Bronchial epithelial cell (primary cell): ENCODE results near the gene EMC9. TPM values are rescaled to one million over a fixed set of nuclear protein-coding genes. Genes with fewer than 3 reads are reported as not detected.
A peak's percentile ranks its signal among the peaks of the same experiment; 100 is the strongest.

Source experiments
- DNase-seq: peaks from one replicate; pipeline ENCODE4 v3.0.0-alpha.2; 2010; ENCODE audit warnings: low read depth
- FAIRE-seq: peaks from 2 replicates; lab custom pipeline; 2011; peaks lifted over from hg19 to GRCh38; lab: Jason Lieb, UNC
- H3K27me3 ChIP-seq: 2 replicates; pipeline ENCODE4 v1.5.1; 2011; ENCODE audit warnings: low read length; ENCODE audit not compliant: control insufficient read depth, insufficient read depth
- H3K36me3 ChIP-seq: 2 replicates; pipeline ENCODE4 v1.5.1; 2011; ENCODE audit warnings: low read length; ENCODE audit not compliant: control insufficient read depth, insufficient read depth
- H3K4me3 ChIP-seq: 2 replicates; pipeline ENCODE4 v1.5.1; 2011; ENCODE audit warnings: mild to moderate bottlenecking, low read depth, low read length, control low read depth
- total RNA-seq: library from RNA; depleted of rRNA; stranded (reverse); fragments of >200 nt; gene quantifications from 2 replicates; pipeline ENCODE4 v1.2.1, GENCODE V29; 2014
- TF ChIP-seq, protein P1 (sequence below): IDR thresholded peaks from 2 replicates; pipeline ENCODE4 v1.5.1; 2011; ENCODE audit warnings: mild to moderate bottlenecking, moderate library complexity, low read length, control low read depth, inconsistent platforms; ENCODE audit not compliant: insufficient read depth, severe bottlenecking

The EMC9 gene
- total RNA-seq, 1 donor from 2014 or later = 12.6 TPM

DNA sequence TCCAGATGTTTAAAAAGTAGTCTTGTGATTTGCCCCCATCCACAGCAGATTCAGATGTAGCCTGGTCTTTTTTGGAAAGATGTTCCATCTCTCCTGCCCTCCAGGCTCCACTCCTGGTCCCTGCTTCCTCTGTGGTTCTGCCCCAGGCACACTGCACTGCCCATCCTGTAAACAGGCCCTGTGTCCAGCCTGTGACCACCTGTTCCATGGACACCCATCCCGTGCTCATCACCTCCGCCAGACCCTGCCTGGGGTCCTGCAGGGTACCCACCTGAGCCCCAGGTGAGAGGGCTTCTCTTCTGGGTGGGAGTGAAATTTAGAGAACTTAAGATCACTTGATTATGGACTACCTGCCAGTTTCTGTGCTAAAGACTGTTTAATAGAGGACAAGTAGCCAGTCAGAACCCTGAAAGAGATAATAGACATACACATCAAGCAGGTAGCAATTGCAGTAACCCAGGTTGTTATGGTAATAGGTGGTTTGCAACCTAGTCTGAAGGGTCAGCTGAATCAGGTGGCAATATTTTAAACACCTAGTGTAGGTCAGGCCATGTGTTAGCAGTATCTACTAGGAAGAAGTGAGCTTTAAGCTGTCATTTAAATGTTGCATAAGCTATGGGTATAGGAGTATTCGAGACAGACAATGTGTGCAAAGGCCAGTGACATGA, 8.0 kb upstream of the EMC9 start:
- H3K27me3 ChIP-seq = no peaks in the 10 kb centered on the region
- DNase-seq (no peak), FAIRE-seq (no peak)
- H3K36me3 ChIP-seq = peaks cover 24% of the 10 kb centered on the region
- no peak overlapping the region for H3K4me3 ChIP-seq
- TF ChIP-seq, protein P1, sequence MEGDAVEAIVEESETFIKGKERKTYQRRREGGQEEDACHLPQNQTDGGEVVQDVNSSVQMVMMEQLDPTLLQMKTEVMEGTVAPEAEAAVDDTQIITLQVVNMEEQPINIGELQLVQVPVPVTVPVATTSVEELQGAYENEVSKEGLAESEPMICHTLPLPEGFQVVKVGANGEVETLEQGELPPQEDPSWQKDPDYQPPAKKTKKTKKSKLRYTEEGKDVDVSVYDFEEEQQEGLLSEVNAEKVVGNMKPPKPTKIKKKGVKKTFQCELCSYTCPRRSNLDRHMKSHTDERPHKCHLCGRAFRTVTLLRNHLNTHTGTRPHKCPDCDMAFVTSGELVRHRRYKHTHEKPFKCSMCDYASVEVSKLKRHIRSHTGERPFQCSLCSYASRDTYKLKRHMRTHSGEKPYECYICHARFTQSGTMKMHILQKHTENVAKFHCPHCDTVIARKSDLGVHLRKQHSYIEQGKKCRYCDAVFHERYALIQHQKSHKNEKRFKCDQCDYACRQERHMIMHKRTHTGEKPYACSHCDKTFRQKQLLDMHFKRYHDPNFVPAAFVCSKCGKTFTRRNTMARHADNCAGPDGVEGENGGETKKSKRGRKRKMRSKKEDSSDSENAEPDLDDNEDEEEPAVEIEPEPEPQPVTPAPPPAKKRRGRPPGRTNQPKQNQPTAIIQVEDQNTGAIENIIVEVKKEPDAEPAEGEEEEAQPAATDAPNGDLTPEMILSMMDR = no peak

- TF ChIP-seq, protein P1 = no peak
- H3K36me3 ChIP-seq = peaks cover 25% of the 10 kb centered on the region
- no peak for DNase-seq
- no peaks in the 10 kb centered on the region for H3K27me3 ChIP-seq
- H3K4me3 ChIP-seq = peak overlapping the region; percentile 77
- FAIRE-seq = no peak
These were observed 6.5 kb upstream of the EMC9 start for GRCh38 chr14:24147761-24148428.

- Histone ChIP-seq H3K4me3 (peak within 1 kb of the TSS; percentile 77), H3K36me3 (peaks cover 25% of the 10 kb centered on the region)
- FAIRE-seq = no peak
These were observed 5.8 kb upstream of the EMC9 start, which contains the start of gene RNF31 for GRCh38 chr14:24146978-24147760. TSS of gene RNF31 (plus strand) at chr14:24147498. CDS start at chr14:24147699, 201 bp downstream.

DNA sequence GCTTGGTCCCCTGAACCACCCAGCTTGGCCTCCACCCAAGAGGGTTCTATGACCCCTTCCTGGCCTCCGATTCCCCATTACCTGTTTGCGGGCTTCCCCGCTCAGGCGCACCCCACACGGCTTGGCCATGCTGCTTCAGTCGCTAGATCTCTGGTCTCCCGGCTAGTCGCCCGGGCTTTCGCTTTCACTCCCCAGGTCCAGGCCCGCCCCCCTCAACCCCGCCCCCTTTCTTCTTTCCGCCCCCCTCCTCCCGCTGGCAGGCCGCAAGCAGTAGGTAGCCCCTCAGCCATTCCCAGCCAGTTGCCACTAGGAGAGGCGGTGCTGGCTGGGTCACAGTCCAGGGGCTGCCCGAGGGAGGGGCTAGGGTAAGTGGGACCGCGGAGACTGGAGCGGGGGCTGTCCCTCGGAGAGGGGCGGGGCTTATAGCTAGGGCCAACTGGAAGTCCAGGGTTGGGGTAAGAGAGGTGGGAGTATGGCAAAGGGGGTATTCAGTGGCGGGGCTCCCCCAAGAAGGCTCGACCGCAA, 5.1 kb upstream of the EMC9 start, which contains the start of gene PSME2:
Gene PSME2, minus strand, starts transcription at position 158 of the 525 bp plus-strand sequence. Its CDS starts 29 bp downstream, at position 129.
- FAIRE-seq (no peak), DNase-seq (peak; percentile 88)

More at GRCh38 chr14:24146978-24147760, 5.8 kb upstream of the EMC9 start, which contains the start of gene RNF31:
- peak; percentile 95 for DNase-seq
- TF ChIP-seq, protein P1 = no peak
- H3K27me3 ChIP-seq = no peaks in the 10 kb centered on the region

More for the DNA sequence above, 5.1 kb upstream of the EMC9 start, which contains the start of gene PSME2:
- Histone ChIP-seq H3K36me3 (peaks cover 21% of the 10 kb centered on the region), H3K27me3 (no peaks in the 10 kb centered on the region), H3K4me3 (peak within 1 kb of the TSS; percentile 77)
- TF ChIP-seq, protein P1 = no peak
